COLO668 (cell line): Measurements from ENCODE around the gene CACNA2D4.

Experiments
- DNase-seq: peaks from one replicate; lab custom pipeline; 2025; ENCODE audit not compliant: unreplicated experiment; lab: John Stamatoyannopoulos, UW

Gene CACNA2D4

DNA sequence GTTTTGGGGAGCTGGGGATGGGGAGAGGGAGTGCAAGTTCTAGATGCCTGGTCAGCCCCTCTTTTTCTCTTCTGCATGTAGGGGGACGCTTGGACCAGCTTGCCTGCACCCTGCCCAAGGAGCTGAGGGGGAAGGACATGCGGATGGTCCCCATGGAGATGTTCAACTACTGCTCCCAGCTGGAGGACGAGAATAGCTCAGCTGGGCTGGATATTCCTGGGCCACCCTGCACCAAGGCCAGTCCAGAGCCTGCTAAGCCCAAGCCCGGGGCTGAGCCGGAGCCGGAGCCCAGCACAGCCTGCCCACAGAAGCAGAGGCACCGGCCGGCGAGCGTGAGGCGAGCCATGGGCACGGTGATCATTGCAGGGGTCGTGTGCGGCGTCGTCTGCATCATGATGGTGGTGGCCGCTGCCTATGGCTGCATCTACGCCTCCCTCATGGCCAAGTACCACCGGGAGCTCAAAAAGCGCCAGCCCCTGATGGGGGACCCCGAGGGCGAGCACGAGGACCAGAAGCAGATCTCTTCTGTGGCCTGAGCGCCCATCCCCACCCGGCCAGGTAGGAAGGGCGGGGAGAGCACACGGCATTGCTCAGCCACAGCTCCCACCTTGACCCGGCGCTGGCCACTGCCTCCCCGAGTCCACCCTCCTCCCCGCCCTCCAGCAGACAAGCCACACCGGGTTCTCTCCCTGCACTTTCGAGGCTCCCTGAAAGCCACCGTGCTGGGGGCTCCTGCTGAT is 84.1 kb downstream of the CACNA2D4 start:
- DNase-seq, result no peak

DNA sequence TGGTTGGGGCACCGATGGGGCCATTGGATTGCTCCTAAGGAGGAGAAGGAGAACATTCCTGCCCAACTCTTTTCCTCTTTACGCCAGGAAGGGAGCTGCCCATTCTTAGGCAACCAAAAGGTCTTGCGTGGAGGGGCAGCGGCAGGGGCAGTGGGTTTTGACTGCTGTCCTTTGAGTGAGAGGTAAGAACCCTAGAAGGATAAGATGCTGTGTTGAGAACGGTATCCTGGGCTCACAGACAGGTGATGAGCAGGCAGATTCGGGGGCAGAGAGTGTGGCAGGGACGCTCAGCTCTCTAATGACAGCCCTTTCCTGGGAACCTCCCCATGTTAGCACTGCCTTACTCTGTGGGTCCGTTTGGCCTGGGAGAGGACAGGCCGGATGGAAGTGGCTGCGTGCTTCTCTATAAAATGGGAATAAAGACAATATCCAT is 84.8 kb downstream of the CACNA2D4 start:
- DNase-seq, result no peak

DNA sequence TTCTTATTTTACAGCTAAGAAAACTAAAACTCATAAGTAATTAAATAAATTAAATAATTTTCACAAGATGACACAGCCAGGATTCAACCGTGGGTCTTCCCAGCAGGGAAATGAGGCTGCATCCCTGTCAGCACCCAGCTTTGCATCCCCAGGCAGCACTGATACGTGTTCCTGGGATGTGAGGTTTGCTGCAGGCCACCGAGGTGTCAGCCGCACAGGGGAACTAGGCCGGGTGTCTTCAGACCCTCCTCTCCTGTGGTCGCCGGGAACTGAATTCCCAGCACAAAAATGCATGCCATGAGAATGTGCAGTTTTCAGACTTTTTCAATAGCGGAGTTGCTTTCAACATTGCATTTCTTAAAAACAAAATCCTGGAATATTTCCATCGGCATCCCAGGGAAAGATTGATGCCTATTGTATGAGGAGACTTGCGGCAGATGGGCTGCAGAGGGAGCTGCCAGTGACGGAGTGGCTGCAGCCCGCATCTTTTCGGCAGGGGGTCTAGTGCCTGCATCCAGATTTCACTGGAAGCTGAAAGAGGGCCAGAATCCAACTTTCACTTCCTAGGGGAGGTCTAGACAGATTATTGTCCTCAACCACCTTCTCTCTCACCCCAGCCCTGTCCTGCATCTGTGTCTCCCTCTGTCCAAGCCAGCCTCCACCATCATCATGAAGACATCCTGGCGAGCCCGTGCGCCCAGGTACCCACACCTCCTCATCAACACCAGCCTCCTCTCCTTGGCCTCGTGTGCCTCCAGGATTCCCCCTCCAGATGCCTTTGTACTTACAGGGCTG is 85.5 kb downstream of the CACNA2D4 start:
- DNase-seq, result no peak

DNA sequence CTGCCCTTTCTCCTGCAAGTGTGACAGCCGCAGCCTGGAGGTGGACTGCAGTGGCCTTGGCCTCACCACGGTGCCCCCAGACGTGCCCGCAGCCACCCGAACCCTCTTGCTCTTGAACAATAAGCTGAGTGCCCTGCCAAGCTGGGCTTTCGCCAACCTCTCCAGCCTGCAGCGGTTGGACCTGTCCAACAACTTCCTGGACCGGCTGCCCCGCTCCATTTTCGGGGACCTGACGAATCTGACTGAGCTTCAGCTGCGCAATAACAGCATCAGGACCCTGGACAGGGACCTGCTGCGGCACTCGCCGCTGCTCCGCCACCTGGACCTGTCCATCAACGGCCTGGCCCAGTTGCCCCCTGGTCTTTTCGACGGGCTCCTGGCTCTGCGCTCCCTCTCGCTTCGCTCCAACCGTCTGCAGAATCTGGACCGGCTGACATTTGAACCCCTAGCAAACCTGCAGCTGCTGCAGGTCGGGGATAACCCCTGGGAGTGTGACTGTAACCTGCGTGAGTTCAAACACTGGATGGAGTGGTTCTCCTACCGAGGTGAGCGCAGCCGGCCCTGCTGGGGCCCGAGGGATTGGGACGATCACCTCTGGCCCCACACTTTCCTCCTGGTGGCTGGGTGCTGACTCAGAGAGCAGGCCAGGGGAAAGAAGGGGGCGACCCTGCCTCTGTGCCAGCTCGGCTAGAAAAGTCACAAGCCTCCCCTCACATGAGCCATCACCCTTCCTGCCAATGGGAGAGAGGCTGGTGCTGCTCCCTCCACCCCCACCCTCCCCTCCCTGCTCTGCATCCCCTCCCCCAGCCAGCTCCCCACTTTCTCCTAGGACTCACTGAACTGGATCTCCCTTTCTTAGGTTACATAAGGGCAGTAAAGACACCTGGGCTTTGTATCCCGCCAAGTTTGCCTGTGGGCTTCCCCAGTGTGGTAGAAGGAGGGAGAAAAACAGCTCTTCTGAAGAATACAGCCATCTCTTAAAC is 87.2 kb downstream of the CACNA2D4 start:
- no peak for DNase-seq

DNA sequence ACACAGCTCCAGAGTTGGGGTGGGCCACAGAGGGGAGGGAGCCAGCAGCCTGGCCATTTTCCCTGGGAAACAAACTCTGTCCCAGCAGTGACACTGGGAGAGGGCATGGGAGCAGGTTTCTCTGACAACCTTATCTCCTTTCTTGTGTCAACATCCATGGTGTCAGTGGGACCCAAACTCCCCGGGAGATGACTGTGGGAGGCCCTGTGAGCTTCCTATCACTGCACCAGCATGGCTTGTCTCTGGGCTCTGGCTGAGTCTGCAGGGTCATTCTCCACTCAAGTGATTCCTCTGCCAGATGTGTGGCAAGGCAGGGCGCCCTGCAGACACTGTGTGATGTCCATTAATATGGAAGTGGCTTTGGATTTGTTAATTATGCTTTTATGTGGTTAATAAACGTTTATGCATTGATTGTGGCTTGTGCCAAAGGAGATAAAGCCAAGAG is 88.0 kb downstream of the CACNA2D4 start:
- DNase-seq, result no peak

DNA sequence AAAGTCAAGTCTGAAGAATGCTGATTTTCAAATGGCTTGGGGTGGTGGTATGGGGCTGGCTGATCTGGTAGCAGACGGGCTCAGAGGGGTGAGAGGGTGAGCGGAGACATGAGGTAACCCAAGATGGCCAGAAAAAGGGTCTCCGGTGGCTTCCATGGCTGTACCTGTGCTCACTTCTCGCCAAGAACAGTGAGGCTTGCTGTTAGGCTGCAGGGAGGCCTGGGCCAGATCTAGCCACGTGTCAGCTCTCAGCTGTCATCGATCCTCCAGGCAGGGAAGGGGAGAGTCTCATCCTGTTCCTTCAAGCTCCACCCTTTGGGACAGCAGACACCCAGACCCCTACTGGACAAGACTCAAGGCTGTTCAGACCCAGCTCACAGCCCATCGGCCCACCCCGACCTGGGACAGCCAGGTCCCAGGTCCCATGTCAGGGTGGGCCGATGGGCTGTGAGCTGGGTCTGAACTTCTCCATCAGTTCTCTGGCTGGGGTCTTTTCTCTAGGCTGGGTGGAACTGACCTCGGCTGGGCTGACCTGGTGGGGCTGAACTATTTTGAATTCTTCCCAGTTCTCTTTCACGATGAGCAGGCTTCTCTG is 89.0 kb downstream of the CACNA2D4 start:
- no peak for DNase-seq

DNA sequence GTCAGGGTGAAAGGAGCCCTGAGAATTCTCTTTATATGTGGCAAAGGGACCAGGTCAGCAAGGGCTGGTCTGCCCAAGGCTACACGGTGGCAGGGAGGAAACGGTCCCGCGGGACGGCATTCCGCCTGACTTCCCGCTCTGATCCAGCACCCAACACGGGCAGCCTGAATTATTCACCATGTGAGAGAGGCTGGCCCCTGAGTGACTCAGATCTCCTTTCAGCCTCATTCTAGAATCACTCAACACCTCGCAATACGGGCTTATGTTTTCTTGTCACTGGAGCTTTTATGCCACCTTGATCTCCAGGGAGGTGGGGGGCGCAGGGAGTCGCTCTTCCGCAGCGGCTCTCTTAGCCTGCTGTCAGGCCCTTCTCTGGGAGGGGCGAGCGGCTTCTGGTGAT is 89.6 kb downstream of the CACNA2D4 start:
- no peak for DNase-seq

DNA sequence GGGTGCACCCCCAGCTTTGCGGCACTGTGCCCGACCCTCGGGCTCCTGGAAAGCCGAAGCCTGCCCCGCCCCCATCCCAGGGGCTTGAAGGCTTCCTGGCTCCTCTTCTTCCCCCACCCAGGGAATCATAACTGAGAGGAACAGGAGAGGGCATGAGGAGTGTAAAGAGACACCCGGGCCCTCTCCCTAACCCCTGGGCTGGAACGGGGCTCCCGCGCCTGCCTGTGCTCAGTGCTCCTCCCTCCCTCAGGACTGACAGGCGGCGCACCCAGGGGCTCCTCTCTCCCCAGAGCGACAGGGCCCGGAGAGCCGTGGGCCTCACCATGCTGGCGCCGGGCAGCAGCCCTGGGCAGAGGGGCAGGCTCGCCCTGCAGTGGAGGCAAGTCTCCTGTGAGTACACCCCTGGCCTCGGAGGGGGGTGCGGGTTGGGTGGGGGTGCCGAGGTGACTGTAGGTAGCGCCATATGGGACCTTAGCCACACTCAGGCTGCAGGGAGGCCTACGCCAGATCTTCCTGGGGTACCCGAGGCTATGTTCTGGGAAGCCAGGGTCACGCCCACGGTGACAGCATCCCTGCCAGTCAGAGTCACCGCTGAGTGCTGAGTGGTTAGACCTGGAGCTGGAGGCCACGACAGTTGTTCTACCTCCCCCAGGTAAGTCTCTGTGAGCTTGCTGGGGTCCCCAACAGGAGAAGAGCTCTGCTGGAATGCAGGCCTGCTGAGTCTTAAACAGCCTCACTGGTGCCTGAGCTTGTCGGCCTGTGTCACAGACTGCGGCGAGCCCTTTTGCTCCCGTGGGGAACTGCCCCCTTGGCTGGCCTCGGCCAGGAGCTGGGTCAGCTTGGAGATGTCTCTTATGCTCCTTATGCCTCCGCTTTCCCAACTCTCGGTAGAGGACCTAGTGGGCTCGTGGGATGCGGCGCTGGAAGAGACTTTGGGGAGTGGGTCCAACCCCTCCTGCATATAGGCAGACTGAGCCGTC is 90.3 kb downstream of the CACNA2D4 start:
- DNase-seq, result no peak

DNA sequence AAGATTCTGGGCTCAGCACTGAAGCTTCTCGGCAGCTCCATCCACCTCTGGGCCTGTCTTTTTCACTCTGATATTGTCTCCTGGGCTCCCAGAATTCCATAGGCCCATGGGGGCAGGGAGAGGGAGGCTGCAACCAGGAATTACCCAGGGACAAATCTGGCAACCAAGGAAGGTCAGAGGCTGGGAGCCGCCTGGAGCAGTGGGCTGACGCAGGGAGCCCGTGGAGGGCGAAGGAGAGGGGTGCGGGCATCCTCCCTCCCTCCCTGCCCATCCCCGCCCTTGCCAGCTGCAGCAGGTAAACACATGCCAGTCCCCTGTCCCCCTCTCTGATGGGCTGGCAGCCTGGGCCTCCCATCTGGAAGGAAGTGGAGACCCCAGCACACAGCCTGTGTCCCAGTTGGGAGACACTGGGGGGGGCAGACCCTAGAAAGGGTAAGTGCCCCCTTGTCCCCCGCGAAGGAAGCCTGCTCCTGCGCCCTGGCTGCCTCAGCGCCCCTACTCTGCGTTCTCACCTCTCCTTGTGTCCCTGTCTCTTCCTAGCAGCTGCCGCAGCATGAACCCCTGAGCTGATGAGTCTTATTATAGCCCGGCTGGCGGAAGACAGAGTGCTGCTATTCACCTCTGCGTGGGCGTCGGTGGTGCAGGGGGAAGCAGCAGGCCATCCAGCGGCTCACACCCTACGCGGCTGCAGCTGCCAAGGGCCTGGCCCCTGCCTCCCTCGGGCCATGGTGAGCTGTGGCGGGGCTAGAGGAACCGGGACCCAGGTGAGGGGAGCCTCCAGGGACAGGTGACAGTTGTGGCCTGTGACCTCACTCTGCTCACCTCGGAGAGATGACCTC is 91.4 kb downstream of the CACNA2D4 start:
- DNase-seq, result no peak

DNA sequence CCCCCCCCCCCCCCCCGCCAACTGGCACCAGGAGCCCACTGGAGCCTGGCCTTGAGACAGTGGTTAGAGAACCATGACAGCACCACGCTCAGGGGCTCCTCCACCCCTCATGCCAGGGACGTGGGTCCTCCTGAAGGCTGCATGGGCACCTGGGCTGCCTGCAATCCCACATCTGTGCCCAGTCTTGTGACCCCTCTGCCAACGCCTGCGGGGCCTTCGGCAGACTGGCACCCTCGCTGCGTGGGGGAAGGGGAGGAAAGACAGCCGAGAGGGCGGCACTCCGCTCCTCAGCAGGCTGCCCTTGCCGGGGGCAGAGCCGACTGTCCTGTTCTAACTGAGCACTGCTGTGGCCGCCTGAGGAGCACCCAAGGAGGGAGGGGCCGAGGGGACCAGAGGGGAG is 92.1 kb downstream of the CACNA2D4 start:
- DNase-seq, result no peak

DNA sequence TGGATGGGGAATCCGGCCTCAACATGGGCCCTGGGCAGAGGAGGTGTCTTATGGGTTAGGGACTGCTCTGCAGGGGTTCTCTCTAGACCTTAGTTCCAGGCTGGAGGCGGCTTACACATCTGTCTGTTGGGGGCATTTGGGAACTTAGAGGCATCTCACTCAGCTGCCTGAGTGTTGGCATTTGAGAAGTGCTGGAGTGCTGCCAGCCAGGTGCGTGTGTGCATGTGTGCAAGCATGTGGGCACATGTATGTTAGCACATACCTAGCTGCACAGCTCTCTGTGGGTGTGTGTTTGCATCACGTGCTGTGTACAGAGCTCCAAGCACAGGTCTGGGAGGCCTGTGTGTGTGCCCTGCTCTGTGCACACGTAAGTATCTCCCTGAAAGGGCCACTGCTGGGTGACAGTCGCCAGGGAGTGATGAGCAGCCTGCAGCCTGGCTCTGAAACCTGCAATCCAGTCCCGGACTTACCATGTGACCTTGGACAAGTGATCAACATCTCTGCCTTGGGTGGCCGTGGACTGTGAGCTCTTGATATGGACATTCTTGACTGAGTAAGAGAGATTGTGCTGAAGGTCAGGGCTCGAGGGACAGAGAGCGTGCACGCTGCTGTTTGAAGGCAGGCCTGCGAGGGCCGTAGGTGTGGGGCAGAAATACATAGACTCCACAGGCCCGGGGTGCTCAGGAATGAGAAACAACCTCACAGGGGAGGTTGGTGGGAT is 92.9 kb downstream of the CACNA2D4 start:
- no peak for DNase-seq

DNA sequence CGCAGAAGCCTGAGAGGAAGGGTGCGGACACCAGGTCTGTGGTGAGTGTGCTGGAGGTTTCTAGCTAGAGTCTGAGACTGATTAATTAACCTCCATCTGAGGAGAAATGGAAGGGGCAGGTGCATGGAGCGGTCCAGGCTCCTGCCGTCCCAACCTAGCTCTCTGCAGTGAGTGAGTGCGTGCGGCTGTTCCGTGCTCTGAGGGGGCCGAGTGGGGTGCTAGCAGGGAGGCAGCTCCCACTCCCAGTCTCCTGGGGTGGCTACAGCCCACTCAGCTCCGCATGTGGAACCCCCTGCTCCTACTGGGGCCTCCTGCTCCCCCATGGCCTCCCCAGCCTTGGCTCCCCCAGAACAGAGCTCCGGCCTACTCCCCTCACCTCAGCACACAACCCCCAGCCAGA is 95.2 kb downstream of the CACNA2D4 start:
- DNase-seq, result no peak

DNA sequence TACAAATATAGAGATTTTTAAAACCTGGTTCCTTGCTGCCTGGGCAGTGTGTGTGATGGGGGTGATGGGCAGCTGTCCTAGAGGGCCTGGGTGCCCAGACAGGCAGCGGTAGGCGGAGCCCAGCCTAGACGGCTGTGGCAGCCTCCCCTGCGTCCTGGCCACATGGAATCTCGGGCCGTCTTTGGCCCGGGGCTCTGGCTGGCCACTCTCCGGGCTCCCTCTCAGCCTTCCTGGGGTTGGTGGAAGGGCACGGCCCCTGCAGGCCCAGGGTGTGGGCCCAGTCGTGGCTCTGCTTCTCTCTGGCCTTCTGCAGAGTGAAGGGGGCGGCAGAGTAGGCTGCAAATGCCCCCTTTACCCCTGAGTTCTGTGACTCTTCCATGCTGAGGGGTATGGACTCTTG is 95.8 kb downstream of the CACNA2D4 start:
- DNase-seq, result no peak

DNA sequence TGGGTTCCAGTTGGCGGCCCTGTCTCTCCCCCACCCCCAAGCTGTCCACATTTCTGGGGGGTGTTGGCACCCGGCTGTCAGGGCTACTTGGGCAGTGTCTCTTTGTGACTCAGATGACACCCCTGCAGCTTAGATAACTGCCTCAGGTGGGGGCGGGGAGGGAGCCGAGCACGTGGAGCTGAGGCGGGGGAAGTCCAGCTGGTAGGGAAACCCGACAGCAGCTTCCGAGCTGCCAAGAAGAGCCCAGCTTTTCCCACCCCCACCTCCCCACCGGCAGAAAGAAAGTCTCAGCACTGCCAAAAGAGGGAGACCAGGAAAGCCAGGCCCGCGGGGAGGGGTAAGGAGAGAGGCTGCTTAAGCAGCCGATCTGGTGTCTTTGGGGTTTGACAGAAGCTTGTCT is 96.6 kb downstream of the CACNA2D4 start:
- DNase-seq, result no peak

DNA sequence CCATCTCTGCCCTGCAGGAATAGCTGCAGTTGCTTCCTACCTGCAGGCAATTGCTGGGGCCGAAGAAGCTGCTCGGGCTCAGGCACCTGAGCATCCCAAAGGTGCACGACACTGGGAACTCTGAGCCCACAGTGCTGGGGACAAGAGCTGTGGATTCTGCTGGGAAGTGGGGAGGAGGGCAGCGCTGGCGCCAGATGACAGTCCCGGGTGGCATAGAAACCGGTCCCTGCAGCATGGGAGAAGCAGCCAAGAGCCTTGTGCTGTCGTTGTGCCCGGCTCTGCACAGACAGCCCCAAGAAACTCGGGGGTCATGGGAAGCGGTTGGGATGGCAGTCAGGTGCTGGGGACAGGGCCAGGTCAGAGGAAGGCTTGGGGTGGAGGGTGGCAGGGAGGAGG is 97.6 kb downstream of the CACNA2D4 start:
- no peak for DNase-seq

DNA sequence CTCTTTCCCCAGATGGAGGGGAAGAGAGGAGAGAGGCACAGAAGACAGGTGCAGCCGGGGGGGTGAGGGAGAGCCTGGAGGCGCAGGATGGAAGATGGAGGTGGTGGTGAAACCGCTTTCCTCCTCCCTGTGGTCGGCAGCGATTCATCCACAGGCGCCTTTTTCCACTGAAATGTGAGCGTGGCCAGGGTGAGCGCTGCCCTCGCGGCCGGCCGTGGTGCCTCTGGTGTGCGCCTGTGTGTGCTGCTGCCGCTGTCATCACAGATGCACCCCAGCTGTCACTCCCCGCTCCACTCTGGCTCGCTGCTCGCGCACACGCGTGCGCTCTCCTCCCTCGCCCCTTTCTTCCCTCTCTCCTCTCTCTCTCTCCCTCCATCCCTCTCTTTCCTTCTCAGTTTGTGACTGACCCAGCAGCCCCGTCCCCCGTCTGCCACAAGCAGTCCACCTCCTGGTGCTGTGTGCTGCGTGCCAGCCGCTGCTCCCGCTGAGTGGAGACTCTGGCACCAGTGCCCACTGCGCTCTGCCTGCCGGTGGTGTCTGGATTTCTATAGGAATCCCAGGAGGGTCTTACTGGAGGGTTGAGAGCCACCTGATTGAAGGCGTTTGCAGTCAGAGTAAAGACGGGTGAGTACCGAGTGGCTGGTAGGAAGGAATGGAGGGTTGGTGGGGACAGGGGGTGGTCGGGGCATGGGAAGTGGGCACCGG is 98.1 kb downstream of the CACNA2D4 start, which contains the start of gene LRTM2:
Gene LRTM2 (plus strand): TSS at position 375 of the 705 bp plus-strand sequence. CDS start 7,584 bp downstream, outside the sequence.
- DNase-seq, result no peak

DNA sequence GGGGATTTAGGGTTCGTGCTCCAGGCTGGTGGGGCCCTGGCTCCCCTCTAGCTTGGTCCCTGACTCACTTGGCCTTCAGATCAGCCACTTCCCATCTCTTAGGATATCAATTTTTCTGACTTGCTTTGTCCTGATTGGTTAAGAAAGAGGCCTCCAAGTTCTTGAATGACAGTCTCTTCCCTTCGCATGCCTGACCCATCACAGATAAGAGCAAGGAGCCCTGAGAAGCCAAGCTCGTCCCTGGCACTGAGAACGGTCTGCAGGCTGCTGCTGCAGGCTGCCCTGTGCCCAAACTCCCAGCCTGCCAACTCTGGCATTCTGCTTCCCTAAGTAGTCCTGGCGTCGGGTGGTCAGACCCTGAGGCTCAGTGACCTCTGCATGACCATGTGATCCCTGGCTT is 98.9 kb downstream of the CACNA2D4 start:
- no peak for DNase-seq
